Adipose tissue (tissue), 3 donors: Measurements from ENCODE around the gene DGKI. TPM values are rescaled to one million over a fixed set of nuclear protein-coding genes. Genes with fewer than 3 reads are reported as not detected.

ENCODE experiments used
- H3K27ac ChIP-seq: one replicate; pipeline ENCODE4 v1.5.1; 2013; ENCODE audit warnings: low read depth, low read length
- WGBS, 3 donors: extraction: QIAGEN DNeasy Blood & Tissue Kit; methylation state at CpG; one replicate each; pipeline ENCODE4 v1.1.7; 2013; 5-methylcytosine and 5-hydroxymethylcytosine counted together
- polyA plus RNA-seq, 3 donors: library from polyadenylated mRNA; stranded (reverse); fragments of 200-250 nt; gene quantifications; one replicate each; pipeline ENCODE4 v1.2.3, GENCODE V29; 2013
- donor health status: healthy with polysubstance abuse.
- donor health status: Bipolar disorder and iron deficiency.
- donor health status: healthy.

DGKI gene
- polyA plus RNA-seq, 3 donors = 0.03 to 0.22 (median 0.21) TPM

GRCh38 chr7:137564677-137565076 is 282.1 kb downstream of the DGKI start:
- WGBS, 3 donors = 53 to 69% (median 53%) methylated on average over 11 of the region's 11 CpGs
- H3K27ac ChIP-seq = no peak overlapping the region

GRCh38 chr7:137563981-137564380 is 282.8 kb downstream of the DGKI start:
- H3K27ac ChIP-seq = no peak overlapping the region

GRCh38 chr7:137547485-137547884 is 299.3 kb downstream of the DGKI start:
- 81 to 92% (median 89%) methylated on average over 3 of the region's 3 CpGs for WGBS, 3 donors
- no peak overlapping the region for H3K27ac ChIP-seq

- 77 to 82% (median 79%) methylated on average over 4 of the region's 4 CpGs for WGBS, 3 donors
- H3K27ac ChIP-seq = no peak overlapping the region
These were observed 300.1 kb downstream of the DGKI start for GRCh38 chr7:137546671-137547070.

- H3K27ac ChIP-seq = no peak overlapping the region
- 92 to 93% (median 93%) methylated on average over 13 of the region's 13 CpGs for WGBS, 3 donors
These were observed 300.8 kb downstream of the DGKI start for GRCh38 chr7:137546009-137546408.

- no peak overlapping the region for H3K27ac ChIP-seq
- whole genome bisulfite sequencing, 3 donors = 26 to 35% (median 35%) methylated on average over 4 of the region's 4 CpGs
These were observed 301.6 kb downstream of the DGKI start for GRCh38 chr7:137545059-137545716.

GRCh38 chr7:137544453-137545058 is 302.2 kb downstream of the DGKI start:
- H3K27ac ChIP-seq = no peak overlapping the region
- WGBS, 3 donors = 25 to 90% (median 64%) methylated on average over 1 of the region's 1 CpG

GRCh38 chr7:137539111-137539715 is 307.6 kb downstream of the DGKI start:
- WGBS, 3 donors = 73 to 82% (median 76%) methylated on average over 3 of the region's 3 CpGs
- no peak overlapping the region for H3K27ac ChIP-seq

GRCh38 chr7:137538361-137538762 is 308.4 kb downstream of the DGKI start:
- H3K27ac ChIP-seq = no peak overlapping the region
- 68 to 79% (median 78%) methylated on average over 4 of the region's 4 CpGs for WGBS, 3 donors

GRCh38 chr7:137535579-137535978 is 311.2 kb downstream of the DGKI start:
- 60 to 72% (median 68%) methylated on average over 6 of the region's 6 CpGs for WGBS, 3 donors

GRCh38 chr7:137531671-137532070 is 315.1 kb downstream of the DGKI start:
- no peak overlapping the region for H3K27ac ChIP-seq
- WGBS, 3 donors = 84 to 96% (median 91%) methylated on average over 4 of the region's 4 CpGs

More at GRCh38 chr7:137535579-137535978, 311.2 kb downstream of the DGKI start:
- no peak overlapping the region for H3K27ac ChIP-seq

GRCh38 chr7:137527634-137528033 is 319.1 kb downstream of the DGKI start:
- H3K27ac ChIP-seq = no peak overlapping the region
- 49 to 77% (median 62%) methylated on average over 2 of the region's 2 CpGs for WGBS, 3 donors

- no peak overlapping the region for H3K27ac ChIP-seq
These were observed 323.6 kb downstream of the DGKI start for GRCh38 chr7:137523171-137523570.

GRCh38 chr7:137521451-137521850 is 325.3 kb downstream of the DGKI start:
- WGBS, 3 donors = 77 to 87% (median 87%) methylated on average over 5 of the region's 5 CpGs
- H3K27ac ChIP-seq = no peak overlapping the region

GRCh38 chr7:137519947-137520346 is 326.8 kb downstream of the DGKI start:
- WGBS, 3 donors = 82 to 92% (median 83%) methylated on average over 1 of the region's 1 CpG
- no peak overlapping the region for H3K27ac ChIP-seq

GRCh38 chr7:137519181-137519691 is 327.5 kb downstream of the DGKI start:
- WGBS, 3 donors = 40 to 72% (median 69%) methylated on average over 4 of the region's 4 CpGs
- H3K27ac ChIP-seq = no peak overlapping the region

- H3K27ac ChIP-seq = no peak overlapping the region
- WGBS, 3 donors = 62 to 74% (median 66%) methylated on average over 2 of the region's 2 CpGs
These were observed 333.7 kb downstream of the DGKI start for GRCh38 chr7:137513091-137513490.

GRCh38 chr7:137507096-137507495 is 339.7 kb downstream of the DGKI start:
- H3K27ac ChIP-seq = no peak overlapping the region
- WGBS, 3 donors = 49 to 55% (median 51%) methylated on average over 2 of the region's 2 CpGs

GRCh38 chr7:137506031-137506430 is 340.7 kb downstream of the DGKI start:
- WGBS, 3 donors = 56 to 81% (median 80%) methylated on average over 3 of the region's 3 CpGs
- H3K27ac ChIP-seq = no peak overlapping the region

GRCh38 chr7:137501562-137501961 is 345.2 kb downstream of the DGKI start:
- H3K27ac ChIP-seq = no peak overlapping the region
- WGBS, 3 donors = 61 to 87% (median 82%) methylated on average over 2 of the region's 2 CpGs
